Activated T-helper 1 cell treated with anti-CD3 and anti-CD28 coated beads, Interleukin-2, amount 50 U/mL, for 16 hours (primary cell): ENCODE data around the gene MMP17.

Experiments used
- DNase-seq, 2 donors: peaks; one replicate each; pipeline ENCODE4 v3.0.0-alpha.2; 2020; ENCODE audit warnings: low read depth in 1 of 2, low spot score in 1 of 2

Gene MMP17

GRCh38 chr12:131827961-131828534 lies at the start of gene MMP17:
Gene MMP17, plus strand, starts transcription at chr12:131828393. Its CDS starts 102 bp downstream, at chr12:131828495.
- DNase-seq: no peak

GRCh38 chr12:131779027-131779426 lies 49.2 kb upstream of the MMP17 start:
- DNase-seq: no peak

- DNase-seq: no peak
These were observed 46.1 kb upstream of the MMP17 start for GRCh38 chr12:131782061-131782460.

- DNase-seq: no peak
These were observed 44.2 kb upstream of the MMP17 start for GRCh38 chr12:131783915-131784541.

GRCh38 chr12:131784909-131785762 lies 43.1 kb upstream of the MMP17 start:
- no peak for DNase-seq

GRCh38 chr12:131785763-131786330 lies 42.3 kb upstream of the MMP17 start:
- DNase-seq: no peak

- DNase-seq: no peak
These were observed 41.9 kb upstream of the MMP17 start for GRCh38 chr12:131786331-131786730.

GRCh38 chr12:131787143-131787660 lies 41.0 kb upstream of the MMP17 start:
- DNase-seq: no peak

GRCh38 chr12:131788070-131788469 lies 40.1 kb upstream of the MMP17 start:
- DNase-seq: no peak

GRCh38 chr12:131789638-131790037 lies 38.6 kb upstream of the MMP17 start:
- no peak for DNase-seq

GRCh38 chr12:131793243-131794022 lies 34.8 kb upstream of the MMP17 start:
- DNase-seq: no peak

- DNase-seq: no peak
These were observed 34.1 kb upstream of the MMP17 start for GRCh38 chr12:131794061-131794460.

GRCh38 chr12:131794573-131794972 lies 33.6 kb upstream of the MMP17 start:
- no peak for DNase-seq

GRCh38 chr12:131795064-131795463 lies 33.1 kb upstream of the MMP17 start:
- DNase-seq: no peak

- no peak for DNase-seq
These were observed 32.3 kb upstream of the MMP17 start for GRCh38 chr12:131795690-131796410.

GRCh38 chr12:131796411-131796736 lies 31.8 kb upstream of the MMP17 start:
- DNase-seq: no peak

GRCh38 chr12:131796754-131797587 lies 31.2 kb upstream of the MMP17 start:
- no peak for DNase-seq

- no peak for DNase-seq
These were observed 30.6 kb upstream of the MMP17 start for GRCh38 chr12:131797588-131797934.

GRCh38 chr12:131799195-131799594 lies 29.0 kb upstream of the MMP17 start:
- DNase-seq: no peak
